Right cardiac atrium (tissue), 5 donors: ENCODE measurements around the gene SELENOT. TPM values are rescaled to one million over a fixed set of nuclear protein-coding genes. Genes with fewer than 3 reads are reported as not detected.
"Not testable (repeated sequence)": the region's sequence is repeated elsewhere in the genome, so short reads cannot be mapped to it uniquely, and the experiment has no call there.

Experiments used
- ATAC-seq, 2 donors: fragments of 200-7000 bp; cut with Tn5 transposase; one replicate each; pipeline versions ENCODE4 v1.8.0 to v1.9.1; 2020; ENCODE audit warnings: moderate library complexity in 2 of 2, mild to moderate bottlenecking in 1 of 2
- DNase-seq, 3 donors: peaks; one replicate each; pipeline ENCODE4 v3.0.0-alpha.2; 2020
- H3K27ac ChIP-seq: one replicate; pipeline ENCODE4 v1.5.1; 2013; ENCODE audit warnings: mild to moderate bottlenecking, low read length, control low read depth, moderate library complexity
- H3K27me3 ChIP-seq: one replicate; pipeline ENCODE4 v1.6.1; 2013; ENCODE audit not compliant: control insufficient read depth, insufficient read depth
- H3K4me1 ChIP-seq: one replicate; pipeline ENCODE4 v1.6.1; 2013; ENCODE audit warnings: low read length; ENCODE audit not compliant: control insufficient read depth, insufficient read depth
- H3K4me3 ChIP-seq: one replicate; pipeline ENCODE4 v1.5.1; 2013; ENCODE audit warnings: low read length, control low read depth
- H3K9me3 ChIP-seq: one replicate; pipeline ENCODE4 v1.6.1; 2013; ENCODE audit warnings: low read length; ENCODE audit not compliant: control insufficient read depth
- WGBS: extraction: QIAGEN DNeasy Blood & Tissue Kit; methylation state at CpG from one replicate; pipeline ENCODE4 v1.1.7; 2013; 5-methylcytosine and 5-hydroxymethylcytosine counted together
- intact Hi-C, 4 donors: fragments of 100-400 bp; cut with DNase I; formaldehyde crosslinking; loops; one replicate each; pipeline versions ENCODE4 v1.11.0 to v1.14.0; 2022 to 2023
- polyA plus RNA-seq: library from polyadenylated mRNA; stranded (reverse); fragments of 200-250 nt; gene quantifications from one replicate; pipeline ENCODE4 v1.2.3, GENCODE V29; 2013
- total RNA-seq, 4 donors: library from RNA; stranded (reverse); fragmentation: NEBNext Ultra II Directional; extraction: Animal tissue kit (Norgen Biotek cat#: 25700); gene quantifications; one replicate each; pipeline ENCODE4 v1.2.1, GENCODE V29; 2021
- donor health status: healthy with polysubstance abuse.
- donor health status: DM: no; HTN: yes; CAD: no.
- donor health status: DM: no; HTN: no; CAD: no.
- donor health status: DM: no; HTN: yes; CAD: no; lungs with severe emphysema.
- donor health status: DM: yes; HTN: yes; CAD: no.

SELENOT gene
- total and polyA plus RNA-seq, 5 donors: 59.6 to 112 (median 105) TPM

- intact Hi-C loops: no loop called here
- ATAC-seq (peak; percentile 94 to 96), DNase-seq (peak; percentile 61 to 83 (median 83))
- H3K9me3 ChIP-seq: no peaks in the 10 kb centered on the region
- no peak overlapping the region for H3K4me3 ChIP-seq
- peak overlapping the region; percentile 75 for H3K27ac ChIP-seq
- 41% methylated on average over 9 of the region's 9 CpGs for WGBS
- H3K4me1 ChIP-seq: no peaks in the 10 kb centered on the region
- H3K27me3 ChIP-seq: no peaks in the 10 kb centered on the region
Observed at GRCh38 chr3:150588027-150588830, 14.9 kb upstream of the SELENOT start.

- ATAC-seq (no peak), DNase-seq (no peak)
- intact Hi-C loops: no loop called here
- Histone ChIP-seq H3K9me3 (no peaks in the 10 kb centered on the region), H3K27ac (no peak overlapping the region), H3K4me1 (no peaks in the 10 kb centered on the region), H3K27me3 (no peaks in the 10 kb centered on the region), H3K4me3 (no peak overlapping the region)
- WGBS: 65% methylated on average over 6 of the region's 6 CpGs
Observed at GRCh38 chr3:150589759-150590158, 13.4 kb upstream of the SELENOT start.

GRCh38 chr3:150594150-150594549, 9.0 kb upstream of the SELENOT start:
- DNase-seq (no peak), ATAC-seq (no peak)
- intact Hi-C loops: no loop called here
- no peaks in the 10 kb centered on the region for H3K4me1 ChIP-seq
- WGBS: 88% methylated on average over 4 of the region's 4 CpGs
- no peak overlapping the region for H3K27ac ChIP-seq
- no peaks in the 10 kb centered on the region for H3K27me3 ChIP-seq
- no peak overlapping the region for H3K4me3 ChIP-seq
- H3K9me3 ChIP-seq: no peaks in the 10 kb centered on the region

- H3K4me1 ChIP-seq: no peaks in the 10 kb centered on the region
- 80% methylated on average over 4 of the region's 4 CpGs for WGBS
- no peak for DNase-seq
- ATAC-seq: no peak
- no peaks in the 10 kb centered on the region for H3K9me3 ChIP-seq
- H3K4me3 ChIP-seq: no peak overlapping the region
- no peak overlapping the region for H3K27ac ChIP-seq
- no peaks in the 10 kb centered on the region for H3K27me3 ChIP-seq
- intact Hi-C loops: no loop called here
Observed at GRCh38 chr3:150597646-150598045, 5.5 kb upstream of the SELENOT start.

GRCh38 chr3:150599611-150600297, 3.4 kb upstream of the SELENOT start:
- Histone ChIP-seq H3K9me3 (no peaks in the 10 kb centered on the region), H3K4me3 (no peak overlapping the region), H3K27me3 (no peaks in the 10 kb centered on the region), H3K27ac (no peak overlapping the region), H3K4me1 (no peaks in the 10 kb centered on the region)
- intact Hi-C loops: no loop called here
- DNase-seq (no peak), ATAC-seq (peak in 1 of 2 donors; percentile 24)
- WGBS: 59% methylated on average over 4 of the region's 4 CpGs

- ATAC-seq, H3K4me3 ChIP-seq, H3K27me3 ChIP-seq, H3K4me1 ChIP-seq, DNase-seq, H3K9me3 ChIP-seq, intact Hi-C loops: not testable (repeated sequence)
- WGBS: 78% methylated on average over 13 of the region's 13 CpGs
- H3K27ac ChIP-seq: peak overlapping the region; percentile 40
Observed at GRCh38 chr3:150600647-150601530, 2.2 kb upstream of the SELENOT start.

GRCh38 chr3:150602426-150603152, 532 bp upstream of the SELENOT start:
- intact Hi-C loops: no loop called here
- DNase-seq (no peak), ATAC-seq (peak in 1 of 2 donors; percentile 3)
- WGBS: 35% methylated on average over 6 of the region's 6 CpGs
- Histone ChIP-seq H3K9me3 (no peaks in the 10 kb centered on the region), H3K4me3 (peak overlapping the region; percentile 91), H3K27me3 (no peaks in the 10 kb centered on the region), H3K4me1 (peaks cover 3% of the 10 kb centered on the region), H3K27ac (peak overlapping the region; percentile 82)

GRCh38 chr3:150603980-150604319, 829 bp downstream of the SELENOT start:
- peaks cover 6% of the 10 kb centered on the region for H3K4me1 ChIP-seq
- no peaks in the 10 kb centered on the region for H3K27me3 ChIP-seq
- H3K4me3 ChIP-seq: peak overlapping the region; percentile 91
- intact Hi-C loops: no loop called here
- ATAC-seq (no peak), DNase-seq (no peak)
- H3K9me3 ChIP-seq: no peaks in the 10 kb centered on the region
- H3K27ac ChIP-seq: peak overlapping the region; percentile 99
- under 1% methylated on average over 11 of the region's 11 CpGs for WGBS

- H3K4me1 ChIP-seq: peaks cover 10% of the 10 kb centered on the region
- H3K9me3 ChIP-seq: no peaks in the 10 kb centered on the region
- H3K27ac ChIP-seq: no peak overlapping the region
- ATAC-seq (peak in 1 of 2 donors; percentile 5), DNase-seq (no peak)
- WGBS: 73% methylated on average over 9 of the region's 9 CpGs
- no peaks in the 10 kb centered on the region for H3K27me3 ChIP-seq
- H3K4me3 ChIP-seq: no peak overlapping the region
- intact Hi-C loops: no loop called here
Observed at GRCh38 chr3:150605998-150606641, 3.0 kb downstream of the SELENOT start.
